Esophagus (tissue), 2 donors: ENCODE measurements around the gene PRDM8. TPM values are rescaled to one million over a fixed set of nuclear protein-coding genes. Genes with fewer than 3 reads are reported as not detected.

Source experiments
- H3K27ac ChIP-seq, 2 donors: one replicate each; pipeline ENCODE4 v1.5.1; 2013; ENCODE audit warnings: low read depth in 2 of 2, mild to moderate bottlenecking in 2 of 2, inconsistent platforms in 1 of 2, low read length in 1 of 2, moderate library complexity in 1 of 2
- H3K27me3 ChIP-seq, 2 donors: one replicate each; pipeline ENCODE4 v1.6.1; 2013; ENCODE audit warnings: low read length in 2 of 2, control low read depth in 1 of 2, mild to moderate bottlenecking in 1 of 2; ENCODE audit not compliant: insufficient read depth in 2 of 2, control insufficient read depth in 1 of 2
- H3K36me3 ChIP-seq, 2 donors: one replicate each; pipeline ENCODE4 v1.6.1; 2013; ENCODE audit warnings: low read length in 1 of 2; ENCODE audit not compliant: control insufficient read depth in 2 of 2, insufficient read depth in 2 of 2
- H3K4me1 ChIP-seq, 2 donors: one replicate each; pipeline ENCODE4 v1.6.1; 2013; ENCODE audit warnings: low read length in 1 of 2; ENCODE audit not compliant: control insufficient read depth in 2 of 2, insufficient read depth in 2 of 2
- H3K4me3 ChIP-seq, 2 donors: one replicate each; pipeline ENCODE4 v1.5.1; 2013; ENCODE audit warnings: low read length in 2 of 2, mild to moderate bottlenecking in 2 of 2, low read depth in 1 of 2, moderate library complexity in 1 of 2
- H3K9me3 ChIP-seq, 2 donors: one replicate each; pipeline ENCODE4 v1.6.1; 2013; ENCODE audit warnings: mild to moderate bottlenecking in 2 of 2, low read depth in 1 of 2, low read length in 1 of 2, moderate library complexity in 1 of 2; ENCODE audit not compliant: control insufficient read depth in 2 of 2, insufficient read depth in 1 of 2
- WGBS, 2 donors: extraction: QIAGEN DNeasy Blood & Tissue Kit; methylation state at CpG; one replicate each; pipeline ENCODE4 v1.1.7; 2013; 5-methylcytosine and 5-hydroxymethylcytosine counted together
- polyA plus RNA-seq, 2 donors: library from polyadenylated mRNA; stranded (reverse); fragments of 200-250 nt; gene quantifications; one replicate each; pipeline ENCODE4 v1.2.3, GENCODE V29; 2013
- donor health status: healthy with polysubstance abuse.
- donor health status: Bipolar disorder and iron deficiency.

The PRDM8 gene
- polyA plus RNA-seq, 2 donors, result 1.2 to 1.5 TPM

DNA sequence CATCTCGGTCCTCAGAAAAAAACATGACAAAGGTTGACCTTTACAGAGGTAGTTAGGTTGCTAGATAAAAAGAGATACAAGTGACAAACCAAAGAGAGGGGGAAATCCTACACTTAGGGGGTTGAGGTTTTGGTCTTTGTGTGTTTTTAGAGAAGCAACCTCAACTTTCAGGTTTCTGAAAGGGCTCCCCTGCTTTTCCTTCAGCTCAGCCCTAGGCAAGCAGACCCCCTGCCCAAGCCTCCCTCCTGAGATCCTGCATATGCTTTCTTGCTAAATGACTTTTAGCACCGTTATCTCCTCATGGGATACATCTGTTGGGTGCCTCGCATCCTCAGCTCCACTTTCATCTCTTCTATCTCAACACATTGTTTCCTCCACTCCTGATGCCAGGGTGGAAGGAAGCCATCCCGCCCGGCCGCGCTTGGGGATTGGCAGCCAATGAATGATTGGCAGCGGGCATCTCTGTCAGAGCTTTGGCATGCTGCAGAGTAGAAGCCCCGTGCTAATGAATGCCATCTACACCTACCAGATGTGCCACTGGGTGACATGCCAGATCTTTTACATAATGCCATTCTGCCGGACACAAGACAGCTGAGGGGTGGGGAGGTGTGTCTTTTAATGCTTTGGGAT, 15.0 kb upstream of the PRDM8 start:
- H3K36me3 ChIP-seq, result no peaks in the 10 kb centered on the region
- H3K27me3 ChIP-seq, result peaks cover 0 to 3% of the 10 kb centered on the region in 2 donors
- 16 to 28% methylated on average over 10 of the region's 10 CpGs for WGBS, 2 donors
- H3K27ac ChIP-seq, result peak overlapping the region in 1 of 2 donors; percentile 9
- H3K4me1 ChIP-seq, result peaks cover 0 to 14% of the 10 kb centered on the region in 2 donors
- no peaks in the 10 kb centered on the region for H3K9me3 ChIP-seq
- no peak overlapping the region for H3K4me3 ChIP-seq

DNA sequence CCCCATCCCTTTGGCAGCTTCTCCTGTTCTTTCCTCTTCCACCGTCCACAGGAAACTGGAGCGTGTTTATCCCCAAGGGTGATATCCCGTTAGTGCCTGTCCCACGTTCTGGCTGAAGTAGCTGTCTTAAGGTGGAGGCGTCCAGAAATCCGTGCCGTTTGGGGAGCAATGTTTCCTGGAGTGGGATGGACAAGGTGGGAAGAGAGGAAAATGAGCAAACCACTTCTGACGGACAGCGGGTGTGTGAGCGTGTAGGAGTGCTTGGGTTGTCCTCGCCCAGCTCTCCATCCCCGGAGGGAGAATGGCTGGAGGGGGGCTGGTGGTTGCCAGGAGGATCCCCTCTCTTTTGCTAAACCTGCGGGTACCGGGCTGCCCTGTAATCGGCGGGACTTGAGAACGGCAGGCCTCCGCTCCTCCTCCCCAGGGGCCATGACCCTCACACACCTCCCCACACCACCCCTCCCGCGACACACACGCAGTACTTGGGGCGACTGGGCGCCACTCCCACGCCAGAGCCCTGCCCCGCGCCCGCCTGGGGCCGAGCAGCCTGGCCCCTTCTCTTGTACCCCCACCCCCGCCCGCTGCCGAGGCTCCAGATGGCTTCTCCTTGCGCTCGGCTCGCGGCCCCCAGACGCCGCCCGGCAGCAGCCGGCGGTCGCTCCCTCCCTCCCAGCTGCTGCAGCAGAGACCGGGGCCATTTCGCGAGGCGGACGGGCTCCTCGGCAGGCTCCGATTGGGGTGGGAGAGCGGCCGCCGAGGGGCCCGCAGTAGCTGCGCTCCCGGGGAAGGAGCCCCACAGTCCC, 13.9 kb upstream of the PRDM8 start:
- Histone ChIP-seq H3K27me3 (peaks cover 0 to 3% of the 10 kb centered on the region in 2 donors), H3K4me3 (peak overlapping the region; percentile 63), H3K4me1 (peaks cover 0 to 14% of the 10 kb centered on the region in 2 donors), H3K9me3 (no peaks in the 10 kb centered on the region), H3K36me3 (no peaks in the 10 kb centered on the region), H3K27ac (peak overlapping the region; percentile 56 to 59)
- WGBS, 2 donors, result 4% methylated on average over 37 to 54 of the region's 54 CpGs

DNA sequence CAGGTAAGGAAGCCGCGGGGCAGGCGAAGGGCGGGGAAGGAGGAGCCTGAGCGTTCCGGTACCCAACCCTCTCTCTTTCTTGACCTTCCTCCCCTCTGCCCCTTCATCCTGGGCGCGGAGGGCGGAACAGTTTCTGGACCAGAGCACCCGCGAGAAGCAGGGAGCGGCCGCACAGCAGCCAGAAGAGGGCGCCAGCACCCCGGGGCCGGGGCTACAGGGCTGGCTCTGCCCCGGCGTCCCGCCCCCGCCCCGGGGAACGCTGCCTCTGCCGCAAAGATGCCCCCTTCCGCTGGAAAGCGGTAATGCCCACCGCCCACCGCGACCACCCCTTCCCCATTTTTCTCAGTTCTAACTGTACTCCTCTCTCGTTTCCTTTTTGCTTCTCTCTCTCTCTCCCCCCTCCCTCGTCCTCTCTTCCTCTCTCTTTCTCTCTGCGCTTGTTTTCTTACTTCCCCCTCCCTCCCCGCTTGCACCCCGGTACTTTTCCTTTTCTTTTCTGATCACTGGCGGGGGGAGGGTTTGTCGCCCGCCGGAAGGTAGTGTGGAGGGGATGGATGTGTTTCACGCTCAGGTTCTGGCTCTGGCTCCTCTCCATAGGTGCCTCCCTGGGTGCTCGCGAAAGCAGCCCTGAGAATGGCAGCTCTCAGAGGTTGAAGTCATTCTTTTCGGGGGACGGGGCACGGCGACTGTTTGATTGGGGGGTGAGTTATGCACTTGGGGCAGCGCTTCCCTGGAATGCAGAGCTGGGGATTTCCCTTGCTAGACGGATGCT, 13.1 kb upstream of the PRDM8 start:
- Histone ChIP-seq H3K27me3 (peaks cover 0 to 3% of the 10 kb centered on the region in 2 donors), H3K9me3 (no peaks in the 10 kb centered on the region), H3K4me1 (peaks cover 0 to 14% of the 10 kb centered on the region in 2 donors), H3K4me3 (peak overlapping the region; percentile 63), H3K27ac (peak overlapping the region; percentile 56 to 67), H3K36me3 (no peaks in the 10 kb centered on the region)
- WGBS, 2 donors, result 1% methylated on average over 34 to 46 of the region's 46 CpGs

DNA sequence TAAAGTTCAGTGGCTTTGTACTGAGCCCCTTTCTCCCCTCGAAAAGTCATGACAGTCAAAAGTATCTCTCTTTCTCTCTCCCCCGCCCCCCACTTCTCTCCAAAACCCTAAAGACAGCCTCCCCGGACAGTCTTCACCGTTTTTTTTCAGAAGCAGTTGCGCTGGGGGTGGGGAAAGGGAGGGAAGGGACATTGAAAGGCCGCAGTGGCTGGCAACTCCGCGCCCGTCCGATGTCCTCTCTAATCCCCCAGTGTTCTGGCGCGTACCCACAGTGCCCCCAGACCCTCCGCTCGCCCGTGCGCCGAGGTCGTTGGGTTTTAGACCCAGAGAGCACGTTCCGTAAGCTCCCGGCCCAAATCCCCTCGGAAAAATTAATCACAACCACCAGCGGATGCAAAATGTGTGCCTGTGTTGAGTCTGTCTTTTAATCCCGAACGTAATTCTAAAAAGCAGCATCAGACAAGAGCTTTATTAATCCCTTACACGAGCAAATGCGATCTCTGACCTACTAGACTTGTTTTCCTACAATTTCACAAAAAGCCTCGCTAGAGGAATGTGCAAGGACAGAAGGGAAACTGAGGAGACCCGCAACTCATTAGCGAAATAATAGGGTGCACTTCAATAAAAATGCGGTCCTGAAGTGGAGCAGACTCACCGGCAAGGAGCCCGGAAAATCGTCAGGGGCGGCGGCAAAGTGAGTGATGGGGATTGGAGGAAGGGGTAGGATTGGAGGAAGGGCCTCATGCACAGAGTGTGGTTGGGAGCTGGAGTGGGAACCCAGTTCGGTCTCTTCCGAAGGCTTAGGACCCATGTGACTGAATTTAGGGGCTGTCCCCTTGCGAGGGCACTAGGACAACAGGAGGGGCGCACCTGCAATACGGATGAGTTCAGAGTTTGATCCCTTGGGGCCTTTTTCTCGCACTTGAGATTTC, 12.2 kb upstream of the PRDM8 start:
- H3K27ac ChIP-seq, result peak overlapping the region; percentile 40 to 67
- no peaks in the 10 kb centered on the region for H3K9me3 ChIP-seq
- peaks cover 2 to 17% of the 10 kb centered on the region in 2 donors for H3K4me1 ChIP-seq
- WGBS, 2 donors, result 6 to 7% methylated on average over 42 of the region's 42 CpGs
- H3K27me3 ChIP-seq, result peaks cover 0 to 6% of the 10 kb centered on the region in 2 donors
- H3K36me3 ChIP-seq, result no peaks in the 10 kb centered on the region
- H3K4me3 ChIP-seq, result peak overlapping the region; percentile 63

DNA sequence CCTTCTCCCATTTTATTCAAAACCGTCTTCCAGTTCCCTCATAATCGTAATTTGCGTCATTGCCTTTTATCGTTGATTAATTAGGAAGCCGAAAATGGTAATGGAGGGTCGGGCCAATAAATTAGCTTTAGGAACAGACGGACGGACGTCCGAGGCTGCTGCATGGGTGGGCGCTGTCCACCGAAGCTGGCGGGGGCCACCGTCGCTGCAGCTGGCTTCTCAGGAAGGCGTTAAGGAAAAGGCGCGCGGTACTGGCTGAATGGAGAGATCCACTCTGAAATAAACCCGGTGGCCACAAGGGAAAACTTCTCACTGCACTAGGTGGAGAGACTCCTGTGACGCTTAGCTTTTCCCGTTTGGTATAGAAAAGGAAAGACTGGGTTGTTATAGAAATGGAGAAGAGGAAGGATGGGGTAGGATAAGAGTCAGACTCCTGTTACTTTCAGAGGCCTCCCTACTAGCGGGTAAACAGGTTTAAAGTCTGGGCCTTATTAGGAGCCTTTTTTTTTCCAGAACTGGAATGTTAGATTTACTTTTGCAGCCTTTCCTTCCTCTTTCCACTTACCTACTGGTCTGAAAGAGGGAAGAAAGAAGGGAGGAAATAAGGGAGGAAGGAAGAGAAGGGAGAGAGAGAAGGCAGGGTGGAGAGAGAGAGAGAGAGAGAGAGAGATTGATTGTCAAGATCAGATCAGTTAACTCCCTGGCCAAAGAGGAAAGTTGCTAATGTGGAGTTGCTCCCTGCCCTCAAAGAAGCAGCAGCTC, 11.3 kb upstream of the PRDM8 start:
- Histone ChIP-seq H3K36me3 (no peaks in the 10 kb centered on the region), H3K27me3 (peaks cover 0 to 7% of the 10 kb centered on the region in 2 donors), H3K4me1 (peaks cover 3 to 17% of the 10 kb centered on the region in 2 donors), H3K27ac (no peak overlapping the region), H3K9me3 (peaks cover 0 to 2% of the 10 kb centered on the region in 2 donors), H3K4me3 (no peak overlapping the region)
- WGBS, 2 donors, result 20 to 23% methylated on average over 23 of the region's 23 CpGs

DNA sequence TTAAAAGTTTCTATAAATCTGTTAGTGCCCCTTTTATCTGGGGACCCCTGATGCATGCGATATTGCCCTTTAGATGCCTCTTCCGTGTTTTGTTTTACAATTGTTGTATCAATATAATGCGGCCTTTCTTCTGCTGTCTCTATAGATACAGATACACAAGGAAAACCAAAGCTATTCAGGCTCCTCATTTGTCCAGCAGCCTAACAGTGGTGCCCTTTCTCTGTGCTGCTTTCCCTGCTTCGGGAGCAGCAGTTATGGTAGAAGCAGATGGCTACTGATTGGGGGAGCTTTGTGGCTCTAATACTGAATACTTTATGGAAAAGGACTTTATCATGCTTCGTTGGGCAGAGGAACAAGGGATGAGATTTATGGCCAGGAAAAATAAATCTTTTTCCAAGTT, 10.6 kb upstream of the PRDM8 start:
- peaks cover 0 to 7% of the 10 kb centered on the region in 2 donors for H3K27me3 ChIP-seq
- peaks cover 0 to 2% of the 10 kb centered on the region in 2 donors for H3K9me3 ChIP-seq
- no peak overlapping the region for H3K27ac ChIP-seq
- no peaks in the 10 kb centered on the region for H3K36me3 ChIP-seq
- H3K4me3 ChIP-seq, result no peak overlapping the region
- peaks cover 3 to 17% of the 10 kb centered on the region in 2 donors for H3K4me1 ChIP-seq
- 44 to 69% methylated on average over 5 of the region's 5 CpGs for WGBS, 2 donors

DNA sequence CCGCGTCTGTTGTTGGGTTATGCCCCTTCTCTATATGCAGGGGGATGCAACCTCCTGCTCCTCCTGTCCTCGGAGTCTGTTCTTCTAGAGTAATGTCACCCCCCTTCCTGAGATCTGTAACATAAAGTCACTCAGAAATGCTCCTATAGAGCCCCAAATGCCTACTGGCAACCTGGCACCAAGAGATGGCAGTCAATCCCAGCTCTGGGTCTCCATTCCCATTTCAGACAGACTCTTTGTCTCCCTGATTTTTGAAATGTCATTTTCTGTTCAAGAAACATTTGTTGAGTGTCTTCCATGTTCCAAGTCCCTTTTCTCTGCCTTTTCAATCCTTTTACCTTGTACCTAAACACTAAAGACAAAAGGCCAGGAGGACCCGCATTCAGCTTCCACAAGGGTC, 9.6 kb upstream of the PRDM8 start:
- no peaks in the 10 kb centered on the region for H3K36me3 ChIP-seq
- peaks cover 3 to 17% of the 10 kb centered on the region in 2 donors for H3K4me1 ChIP-seq
- 63 to 90% methylated on average over 4 of the region's 4 CpGs for WGBS, 2 donors
- H3K9me3 ChIP-seq, result peaks cover 0 to 2% of the 10 kb centered on the region in 2 donors
- H3K27me3 ChIP-seq, result peaks cover 0 to 7% of the 10 kb centered on the region in 2 donors
- H3K4me3 ChIP-seq, result no peak overlapping the region
- no peak overlapping the region for H3K27ac ChIP-seq

DNA sequence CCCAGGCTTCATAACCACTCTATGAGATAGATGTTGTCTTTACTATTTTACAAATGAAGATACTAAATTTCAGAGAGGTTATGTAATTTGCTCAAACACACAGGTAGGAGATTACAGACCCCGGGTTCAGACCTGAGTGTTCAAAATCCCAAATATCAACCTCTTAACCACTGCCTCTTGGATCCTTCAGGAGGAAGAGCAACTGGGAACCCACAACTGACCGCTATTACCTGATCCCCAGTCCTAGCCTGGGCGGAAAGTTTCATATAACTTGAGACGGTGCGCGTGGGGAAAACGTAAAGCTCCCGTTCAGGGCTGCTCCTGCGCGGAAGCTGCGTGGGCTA, 8.9 kb upstream of the PRDM8 start:
- 61 to 65% methylated on average over 11 of the region's 11 CpGs for WGBS, 2 donors
- peaks cover 0 to 7% of the 10 kb centered on the region in 2 donors for H3K27me3 ChIP-seq
- H3K36me3 ChIP-seq, result no peaks in the 10 kb centered on the region
- peaks cover 0 to 2% of the 10 kb centered on the region in 2 donors for H3K9me3 ChIP-seq
- peaks cover 3 to 15% of the 10 kb centered on the region in 2 donors for H3K4me1 ChIP-seq
- no peak overlapping the region for H3K4me3 ChIP-seq
- no peak overlapping the region for H3K27ac ChIP-seq
